ENCODE data around the gene PC.
"Not testable (repeated sequence)": the region's sequence is repeated elsewhere in the genome, so short reads cannot be mapped to it uniquely, and the experiment has no call there.

The PC gene

DNA sequence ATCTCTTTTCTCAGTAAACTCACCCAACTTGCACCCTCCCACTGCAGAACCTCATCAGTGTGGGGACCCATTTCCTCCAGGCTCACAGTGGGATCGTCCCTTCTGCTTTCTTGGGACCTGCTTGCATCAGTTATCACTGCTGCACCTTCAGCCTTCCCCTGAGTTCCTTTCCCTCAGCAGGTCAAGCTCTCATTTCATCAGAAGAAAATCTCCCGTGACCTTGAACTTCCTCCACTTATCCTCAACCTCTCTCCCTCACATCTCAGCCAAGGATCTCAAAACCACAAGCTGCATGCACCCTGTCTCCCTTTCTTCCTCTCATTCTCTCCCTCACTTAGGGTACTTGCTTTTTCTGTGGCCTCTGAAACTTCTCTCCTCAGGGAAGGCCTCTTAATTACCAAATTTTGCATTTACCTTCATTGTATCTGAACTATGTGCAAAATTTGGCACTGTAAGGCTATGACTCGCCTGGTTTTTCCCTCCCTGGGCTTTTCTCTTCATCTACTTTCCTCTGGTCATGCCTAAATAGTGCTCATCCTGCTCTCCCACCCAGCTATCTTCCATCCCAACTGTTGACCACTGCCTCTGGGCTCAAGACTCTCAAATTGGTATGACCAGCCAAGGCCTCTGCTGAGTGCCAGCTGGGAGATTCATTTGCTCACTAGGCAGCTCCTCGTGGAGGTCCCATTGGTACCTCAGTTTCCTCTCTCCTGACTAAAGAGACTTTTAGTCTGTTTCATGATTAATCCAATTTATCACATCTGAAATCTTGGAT lies 117.7 kb downstream of the PC start:
- DNase-seq, result no peak

DNA sequence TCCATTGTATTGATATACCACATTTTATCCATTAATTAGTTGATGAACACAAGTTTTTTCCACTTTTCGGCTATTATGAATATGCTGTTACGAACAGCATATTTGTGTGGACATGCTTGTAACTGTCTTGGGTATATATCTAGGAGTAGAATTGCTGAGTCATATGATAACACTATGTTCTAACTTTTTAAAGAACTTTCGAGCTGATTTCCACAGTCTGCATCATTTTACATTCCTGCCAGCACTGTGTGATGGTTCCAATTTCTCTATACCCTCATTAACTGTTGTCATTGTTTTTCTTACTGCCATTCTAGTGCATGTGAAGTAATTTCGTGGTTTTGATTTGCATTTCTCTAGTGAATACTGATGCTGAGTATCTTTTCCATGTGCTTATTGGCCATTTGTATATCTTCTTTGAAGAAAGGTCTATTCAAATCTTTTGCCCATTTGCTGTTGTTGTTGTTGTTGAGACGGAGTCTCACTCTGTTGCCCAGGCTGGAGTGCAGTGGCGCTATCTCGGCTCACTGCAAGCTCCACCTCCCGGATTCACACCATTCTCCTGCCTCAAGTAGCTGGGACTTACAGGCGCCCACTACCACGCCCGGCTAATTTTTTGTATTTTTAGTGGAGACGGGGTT lies 122.3 kb downstream of the PC start:
- DNase-seq, result no peak

DNA sequence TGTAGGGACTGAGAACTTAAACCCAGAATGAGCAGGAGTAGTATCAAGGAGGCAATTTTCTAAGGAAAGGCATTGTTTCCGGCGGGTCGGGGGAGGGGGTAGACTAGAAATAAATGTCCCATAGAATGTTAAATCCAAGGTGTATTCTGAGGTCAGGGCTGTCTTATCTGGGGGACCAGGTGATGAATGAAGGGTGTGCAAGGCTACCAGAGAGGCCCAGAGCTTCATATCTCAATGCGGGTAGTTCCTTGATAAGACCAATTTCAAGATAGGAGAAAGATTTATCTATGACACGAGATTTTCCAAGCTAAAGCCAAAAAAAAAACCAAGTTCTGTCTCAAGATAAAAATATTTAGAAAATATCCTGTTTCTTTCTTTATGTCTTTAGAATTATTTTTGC lies 123.2 kb downstream of the PC start:
- no peak for DNase-seq

DNA sequence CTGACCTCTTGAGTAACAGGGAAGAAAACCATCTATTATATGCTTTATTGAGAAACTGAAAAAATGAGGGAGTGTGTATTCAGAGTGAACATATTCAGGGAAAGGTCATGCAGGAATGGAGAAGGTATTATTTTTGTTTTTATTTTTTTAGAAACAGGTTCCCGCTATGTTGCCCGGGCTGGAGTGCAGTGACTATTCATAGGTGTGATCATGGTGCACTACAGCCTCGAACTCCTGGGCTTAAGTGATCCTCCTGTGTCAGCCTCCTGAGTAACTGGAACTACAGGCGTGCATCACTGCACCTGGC lies 123.7 kb downstream of the PC start:
- DNase-seq, result no peak

DNA sequence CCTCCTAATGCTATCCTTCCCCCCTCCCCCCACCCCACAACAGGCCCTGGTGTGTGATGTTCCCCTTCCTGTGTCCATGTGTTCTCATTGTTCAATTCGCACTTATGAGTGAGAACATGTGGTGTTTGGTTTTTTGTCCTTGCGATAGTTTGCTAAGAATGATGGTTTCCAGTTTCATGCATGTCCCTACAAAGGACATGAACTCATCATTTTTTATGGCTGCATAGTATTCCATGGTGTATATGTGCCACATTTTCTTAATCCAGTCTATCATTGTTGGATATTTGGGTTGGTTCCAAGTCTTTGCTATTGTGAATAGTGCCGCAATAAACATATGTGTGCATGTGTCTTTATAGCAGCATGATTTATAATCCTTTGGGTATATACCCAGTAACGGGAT lies 133.6 kb downstream of the PC start:
- not testable (repeated sequence) for DNase-seq

DNA sequence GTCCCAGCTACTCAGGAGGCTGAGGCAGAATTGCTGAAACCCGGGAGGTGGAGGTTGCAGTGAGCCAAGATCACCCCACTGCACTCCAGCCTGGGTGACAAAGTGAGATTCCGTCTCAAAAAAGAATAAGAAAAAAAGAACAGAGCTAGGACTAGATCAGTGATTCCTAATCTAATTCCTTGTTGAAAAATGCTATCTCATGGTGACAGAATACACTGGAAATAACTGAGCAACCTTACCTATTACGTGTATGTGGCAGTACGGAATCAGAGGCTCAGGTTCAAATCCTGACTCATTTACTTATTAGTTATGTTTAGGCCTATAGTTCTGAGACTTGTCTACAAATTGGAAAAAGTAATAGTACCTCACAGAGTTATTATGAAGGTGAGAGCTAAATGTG lies 134.5 kb downstream of the PC start:
- DNase-seq, result no peak

DNA sequence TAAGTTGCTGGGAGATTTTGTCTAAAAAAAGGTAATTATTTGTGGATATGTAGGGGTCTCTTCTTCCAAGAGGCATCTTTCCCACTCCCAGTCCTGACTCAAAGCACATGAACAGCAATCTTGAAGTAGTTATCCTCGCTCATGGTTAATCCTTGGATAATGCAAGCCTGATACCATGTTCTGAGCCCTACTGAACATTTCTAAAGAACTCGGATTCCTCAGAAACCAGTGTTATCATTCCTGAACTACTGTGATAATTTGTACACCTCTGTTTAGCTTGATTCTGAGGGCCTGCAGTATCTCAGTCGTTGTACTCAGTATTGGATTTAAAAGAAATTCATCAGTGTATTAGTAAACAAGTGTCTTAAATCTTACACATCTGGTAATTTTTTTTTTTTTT lies 137.3 kb downstream of the PC start:
- DNase-seq, result no peak

DNA sequence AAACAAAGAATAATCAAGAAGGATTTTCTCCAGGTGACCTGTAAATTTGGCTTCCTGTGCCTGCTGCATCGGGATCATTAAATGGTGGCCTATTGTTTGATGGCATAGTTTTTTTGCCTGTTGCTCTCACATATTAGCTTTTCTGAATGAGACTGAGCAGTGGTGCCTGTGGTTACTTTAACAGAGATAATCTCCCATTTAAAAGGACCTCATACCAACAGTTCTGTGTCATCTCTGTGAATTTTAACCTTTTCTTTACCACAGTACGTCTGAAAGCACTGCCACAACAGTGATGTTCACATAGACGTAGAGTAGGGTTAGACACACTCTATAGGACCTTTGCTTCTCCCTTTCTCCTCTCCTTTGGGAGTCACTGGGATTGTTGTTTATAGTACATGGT lies 137.8 kb downstream of the PC start:
- no peak for DNase-seq

DNA sequence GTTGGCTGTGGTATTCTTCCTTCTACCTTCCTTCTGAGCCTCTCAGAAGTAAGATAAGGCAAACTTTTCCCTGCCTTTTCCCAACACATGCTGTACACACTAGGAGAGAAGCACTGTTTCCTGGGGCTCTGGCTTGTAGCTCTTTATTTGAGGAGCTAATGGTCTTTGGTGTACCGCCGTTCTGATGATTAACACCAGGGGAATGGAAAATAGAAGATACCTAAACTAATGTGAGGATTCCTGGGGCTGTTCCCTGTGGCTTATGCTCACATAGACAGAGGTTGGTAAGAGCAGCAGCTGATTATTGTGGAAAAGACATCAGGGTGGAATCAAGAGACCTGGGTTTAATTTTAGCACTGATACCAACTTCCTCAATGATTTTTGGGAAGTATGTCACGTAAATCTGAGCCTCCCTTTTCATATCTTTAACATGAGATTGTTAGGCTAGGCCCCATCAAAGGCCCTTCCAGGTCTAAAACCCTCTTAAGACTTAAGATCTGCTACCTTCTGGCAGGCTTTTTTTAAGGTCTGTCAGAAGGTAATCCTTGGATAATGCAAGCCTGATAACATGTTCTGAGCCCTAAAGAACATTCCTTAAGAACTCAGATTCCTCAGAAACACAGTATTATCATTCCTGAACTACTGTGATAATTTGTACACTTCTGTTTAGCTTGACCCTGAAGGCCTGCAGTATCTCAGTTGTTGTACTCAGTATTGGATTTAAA lies 139.8 kb downstream of the PC start:
- DNase-seq, result no peak

DNA sequence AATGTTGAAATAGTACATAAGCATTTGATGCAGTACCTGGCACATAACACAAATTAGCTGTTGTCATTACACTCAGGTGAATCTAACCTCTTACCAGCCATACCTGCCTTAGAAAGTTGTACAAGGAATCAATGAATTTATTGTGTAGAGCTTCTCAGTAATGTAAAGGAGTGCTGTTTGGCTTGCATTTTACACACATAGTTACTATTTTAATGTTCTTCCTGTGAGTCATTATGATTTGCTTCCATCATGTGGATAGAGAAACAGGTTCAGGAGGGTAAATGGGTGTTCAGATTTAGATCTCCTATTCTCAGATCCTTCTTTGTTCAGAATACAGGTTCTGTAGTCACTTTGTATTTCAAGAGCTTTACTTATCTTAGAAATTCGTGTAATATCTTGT lies 142.5 kb downstream of the PC start:
- no peak for DNase-seq

DNA sequence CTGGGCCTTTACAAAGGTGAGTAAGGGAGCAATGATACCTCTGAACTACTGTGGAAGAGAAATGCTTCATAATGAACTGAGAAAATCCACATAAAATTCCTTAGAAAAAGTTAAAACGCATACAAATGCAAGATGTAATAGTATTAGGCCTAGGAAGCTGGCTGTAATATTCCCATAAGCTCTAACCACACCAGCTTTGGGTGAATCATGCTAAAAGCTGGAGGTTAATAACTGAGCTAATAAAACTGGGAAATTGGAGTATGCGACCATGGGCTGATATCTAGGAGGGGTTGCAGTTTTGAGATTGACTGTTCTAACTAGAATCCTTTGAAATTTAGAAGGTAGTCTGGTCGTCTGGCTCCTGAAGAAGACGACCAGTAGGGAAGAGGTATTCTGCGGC lies 143.5 kb downstream of the PC start:
- no peak for DNase-seq

DNA sequence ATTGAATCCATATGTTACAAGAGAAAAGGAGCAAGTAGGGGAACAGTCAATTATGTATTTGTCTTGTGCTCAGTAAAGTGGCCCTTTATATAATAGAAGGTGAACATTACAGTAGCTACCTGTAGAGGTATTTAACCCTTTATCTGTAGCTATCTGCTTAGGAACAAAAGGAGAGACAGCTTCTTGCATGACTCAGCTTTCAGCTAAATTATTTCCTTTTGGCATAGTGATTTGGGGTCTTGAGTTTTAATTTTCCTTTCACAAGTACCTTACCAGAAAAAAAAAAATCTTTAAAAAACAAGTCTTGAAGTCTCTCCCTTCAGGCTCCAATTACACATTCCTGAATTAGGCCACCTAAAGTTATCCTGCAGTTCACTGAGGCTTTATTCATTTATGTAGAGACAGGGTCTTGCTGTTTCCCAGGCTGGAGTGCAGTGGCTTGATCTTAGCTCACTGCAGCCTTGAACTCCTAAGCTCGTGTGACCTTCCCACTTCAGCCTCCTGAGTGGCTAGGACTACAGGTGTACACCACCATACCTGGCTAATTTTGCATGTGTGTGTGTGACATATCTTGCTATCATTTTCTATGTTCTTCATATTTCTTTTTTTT lies 147.5 kb downstream of the PC start:
- DNase-seq, result no peak

DNA sequence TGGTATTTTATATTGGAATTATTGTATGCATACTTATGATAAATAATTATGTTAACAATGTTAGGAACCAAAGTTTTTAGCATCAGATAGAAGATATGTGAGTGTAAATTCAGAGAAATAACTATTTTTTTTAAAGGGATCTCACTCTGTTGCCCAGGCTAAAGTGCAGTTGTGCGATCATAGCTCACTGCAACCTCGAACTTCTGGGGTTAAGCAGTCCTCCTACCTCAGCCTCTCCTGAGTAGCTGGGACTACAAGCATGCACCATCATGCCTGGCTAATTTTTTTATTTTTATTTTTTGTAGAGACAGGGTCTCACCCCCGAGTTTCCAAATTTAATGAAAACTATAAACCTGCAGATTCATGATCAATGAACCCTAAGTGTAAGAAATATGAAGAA lies 148.6 kb downstream of the PC start:
- no peak for DNase-seq

DNA sequence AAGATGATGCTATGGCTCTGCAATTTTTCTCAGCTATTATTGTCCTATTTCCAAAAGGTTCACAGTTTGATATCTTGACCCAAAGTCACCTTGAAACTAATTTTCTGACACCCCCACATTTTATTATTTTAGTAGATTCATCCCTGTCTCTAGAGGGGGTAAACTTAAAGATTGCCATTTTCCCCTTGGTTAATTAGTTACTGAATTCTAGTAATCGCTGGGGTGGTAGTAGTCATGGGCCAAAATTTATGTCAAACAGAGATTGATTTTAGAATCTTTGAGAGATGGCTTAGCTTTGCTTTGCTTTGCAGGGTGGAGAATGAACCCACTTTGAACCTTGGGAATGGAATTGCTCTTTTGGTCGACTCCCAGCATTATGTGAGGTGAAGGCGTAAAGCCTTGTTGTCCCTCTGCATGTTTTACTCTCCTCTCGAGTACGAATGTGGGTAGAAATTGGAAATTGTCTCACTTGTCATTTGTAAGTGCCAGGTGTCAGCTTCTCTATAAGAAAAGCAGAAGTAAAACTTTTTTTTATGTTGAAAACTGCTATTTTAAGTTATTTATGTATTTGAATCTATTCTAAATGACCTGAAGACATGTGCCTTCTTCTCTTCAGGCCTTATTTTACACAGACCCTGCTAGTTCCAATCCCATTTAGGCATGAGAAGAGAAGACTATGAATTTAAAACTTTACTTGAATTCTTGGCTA lies 157.3 kb downstream of the PC start:
- DNase-seq, result no peak

DNA sequence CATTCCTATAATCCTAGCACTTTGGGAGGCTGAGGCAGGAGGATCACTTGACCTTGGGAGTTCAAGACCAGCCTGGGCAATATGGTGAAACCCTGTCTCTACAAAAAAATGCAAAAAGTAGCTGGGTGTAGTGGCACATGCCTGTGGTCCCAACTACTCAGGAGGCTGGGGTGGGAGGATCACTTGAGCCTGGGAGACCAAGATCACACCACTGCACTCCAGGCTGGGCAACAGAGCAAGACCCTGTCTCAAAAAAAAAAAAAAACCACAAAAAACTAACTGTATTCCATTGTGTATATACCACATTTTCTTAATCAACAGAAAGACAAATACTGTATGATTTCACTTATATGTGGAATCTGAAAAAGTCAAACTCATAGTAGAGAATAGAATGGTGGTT lies 158.4 kb downstream of the PC start:
- DNase-seq, result not testable (repeated sequence)
